GM12878 (cell line): ENCODE data around the gene OTULIN. TPM values are rescaled to one million over a fixed set of nuclear protein-coding genes. Genes with fewer than 3 reads are reported as not detected.

ENCODE experiments used
- ATAC-seq: fragments of 200-7000 bp; cut with Tn5 transposase; 3 replicates; pipeline ENCODE4 v1.9.1; 2020; ENCODE audit warnings: mild to moderate bottlenecking, moderate library complexity
- BruUV-seq: library from RNA; stranded (reverse); fragments of 400-500 nt; replicated peaks from 2 replicates; lab custom pipeline; 2021; lab: Mats Ljungman, UMichigan
- CTCF ChIA-PET: fragments of 300-600 bp; sonication (Branson Sonifier 250); formaldehyde crosslinking; extraction: SDS; loops from one replicate; lab custom pipeline; 2021; ENCODE audit warnings: inconsistent platforms; lab: Yijun Ruan, JAX
- POLR2A ChIA-PET: fragments of 350-600 bp; formaldehyde crosslinking; extraction: SDS; loops from one replicate; lab custom pipeline; 2021; ENCODE audit warnings: inconsistent platforms; lab: Charles Lee
- RAD21 ChIA-PET: fragments of 300-600 bp; sonication (Branson Sonifier 250); formaldehyde crosslinking; loops from one replicate; lab custom pipeline; 2023; ENCODE audit warnings: antibody characterized with exemption; ENCODE audit not compliant: unreplicated experiment; lab: Charles Lee
- SMC1A ChIA-PET: fragments of 300-600 bp; sonication (Branson Sonifier 250); formaldehyde crosslinking; loops from one replicate; lab custom pipeline; 2023; ENCODE audit not compliant: unreplicated experiment, uncharacterized antibody; lab: Charles Lee
- DNase-seq: peaks from one replicate; pipeline ENCODE4 v3.0.0-alpha.2; 2011; ENCODE audit warnings: low read depth, low spot score
- FAIRE-seq: peaks from 3 replicates; lab custom pipeline; 2011; peaks lifted over from hg19 to GRCh38; lab: Jason Lieb, UNC
- H2AFZ ChIP-seq: 2 replicates; pipeline ENCODE4 v1.6.0; 2011; ENCODE audit warnings: low read depth, low read length, control low read depth; ENCODE audit not compliant: control insufficient read depth
- H3K27ac ChIP-seq: 2 replicates; pipeline ENCODE4 v1.5.1; 2011; ENCODE audit warnings: control low read depth; ENCODE audit not compliant: control insufficient read depth, insufficient read depth
- H3K27me3 ChIP-seq, 2 experiments: replicated peaks in 1 of 2; 2 replicates each; pipeline versions ENCODE4 v1.6.0 to v1.6.1; 2011; ENCODE audit warnings: low read length in 1 of 2; ENCODE audit not compliant: control insufficient read depth in 2 of 2, insufficient read depth in 2 of 2
- H3K36me3 ChIP-seq, 2 experiments: 2 replicates each; pipeline ENCODE4 v1.5.1; 2011; ENCODE audit warnings: low read length in 1 of 2; ENCODE audit not compliant: control insufficient read depth in 2 of 2, insufficient read depth in 2 of 2
- H3K4me1 ChIP-seq: 2 replicates; pipeline ENCODE4 v1.6.1; 2011; ENCODE audit warnings: mild to moderate bottlenecking, low read length, moderate library complexity, mixed read lengths; ENCODE audit not compliant: control insufficient read depth, insufficient read depth
- H3K4me2 ChIP-seq: 2 replicates; pipeline ENCODE4 v1.6.0; 2011; ENCODE audit warnings: control low read depth; ENCODE audit not compliant: control insufficient read depth, insufficient read depth
- H3K4me3 ChIP-seq: fragments of 200-600 bp; sonication (generic); 2 replicates; pipeline ENCODE4 v1.5.1; 2016
- H3K79me2 ChIP-seq: 2 replicates; pipeline ENCODE4 v1.6.0; 2011; ENCODE audit warnings: low read length; ENCODE audit not compliant: control insufficient read depth, insufficient read depth
- H3K9ac ChIP-seq: 2 replicates; pipeline ENCODE4 v1.8.0; 2011; ENCODE audit warnings: low read length, control low read depth, mixed read lengths; ENCODE audit not compliant: control insufficient read depth, insufficient read depth
- H3K9me3 ChIP-seq: replicated peaks from 3 replicates; pipeline ENCODE4 v1.5.1; 2011; ENCODE audit warnings: mild to moderate bottlenecking, low read length; ENCODE audit not compliant: control insufficient read depth, insufficient read depth
- H4K20me1 ChIP-seq: 2 replicates; pipeline ENCODE4 v1.6.0; 2011; ENCODE audit not compliant: control insufficient read depth, insufficient read depth
- ATF7 ChIP-seq: fragments of 450-650 bp; IDR thresholded peaks from 2 replicates; pipeline ENCODE4 v1.6.1; 2016; ENCODE audit warnings: low read depth, mild to moderate bottlenecking
- BMI1 ChIP-seq: fragments of 450-650 bp; IDR thresholded peaks from 2 replicates; pipeline ENCODE4 v1.6.1; 2016; ENCODE audit warnings: mild to moderate bottlenecking, moderate library complexity, borderline replicate concordance
- DPF2 ChIP-seq: fragments of 450-650 bp; IDR thresholded peaks from 2 replicates; pipeline ENCODE4 v1.6.1; 2017; ENCODE audit warnings: mild to moderate bottlenecking
- EP300 ChIP-seq, 2 experiments: fragments of 150-350 bp in 1 of 2; IDR thresholded peaks; 2 replicates each; pipeline ENCODE4 v1.6.1; 2011 to 2012; ENCODE audit warnings: low read depth in 2 of 2, low read length in 2 of 2, borderline replicate concordance in 1 of 2, improper control_type of control experiment in 1 of 2, inconsistent platforms in 1 of 2; ENCODE audit not compliant: control insufficient read depth in 1 of 2
- GABPA ChIP-seq: IDR thresholded peaks from 2 replicates; pipeline ENCODE4 v1.6.1; 2014; ENCODE audit warnings: antibody characterized with exemption, low read depth, mild to moderate bottlenecking, inconsistent platforms
- IKZF2 ChIP-seq, 2 experiments: fragments of 450-650 bp; IDR thresholded peaks; 2 replicates each; pipeline ENCODE4 v1.6.1; 2017; ENCODE audit warnings: mild to moderate bottlenecking in 2 of 2, moderate library complexity in 2 of 2
- IRF4 ChIP-seq: IDR thresholded peaks from 2 replicates; pipeline ENCODE4 v1.6.1; 2011; ENCODE audit warnings: low read depth, low read length
- MTA2 ChIP-seq: fragments of 450-650 bp; IDR thresholded peaks from 2 replicates; pipeline ENCODE4 v1.6.1; 2016; ENCODE audit warnings: low read depth, mild to moderate bottlenecking, moderate library complexity
- SP1 ChIP-seq: IDR thresholded peaks from one replicate; pipeline ENCODE4 v1.6.1; 2011; ENCODE audit warnings: low read depth, low read length
- TAF1 ChIP-seq: IDR thresholded peaks from 2 replicates; pipeline ENCODE4 v1.6.1; 2011; ENCODE audit warnings: mild to moderate bottlenecking, low read depth, low read length, borderline replicate concordance
- TCF3 ChIP-seq: IDR thresholded peaks from 2 replicates; pipeline ENCODE4 v1.6.1; 2012; ENCODE audit warnings: low read depth, mild to moderate bottlenecking, low read length, borderline replicate concordance; ENCODE audit not compliant: insufficient read depth
- ZNF384 ChIP-seq: IDR thresholded peaks from 2 replicates; pipeline ENCODE4 v1.6.1; 2012; ENCODE audit warnings: low read depth, mild to moderate bottlenecking, low read length, improper control_type of control experiment, borderline replicate concordance
- WGBS: methylation state at CpG from one replicate; pipeline ENCODE4 v1.1.6; 2016; ENCODE audit warnings: low lambda C conversion rate; ENCODE audit not compliant: insufficient replicate concordance, insufficient coverage; ENCODE audit errors: missing lambda C conversion rate; 5-methylcytosine and 5-hydroxymethylcytosine counted together
- in situ Hi-C: fragments of 300-500 bp; cut with MboI; formaldehyde crosslinking; loops from 9 replicates; pipeline ENCODE4 v1.14.3; 2018; ENCODE audit warnings: mixed read lengths
- intact Hi-C: fragments of 100-400 bp; cut with micrococcal nuclease; formaldehyde crosslinking; loops from one replicate; pipeline ENCODE4 v1.14.2; 2022; ENCODE audit not compliant: unreplicated experiment
- polyA plus RNA-seq, 11 experiments: library from polyadenylated mRNA; depleted of rRNA in 4 of 11; unstranded in 6 of 11; stranded (reverse) in 5 of 11; fragments of >200 nt; fragmentation: Nextera tagmentation in 4 of 11; fragmentation: Illumina TruSeq in 1 of 11; extraction: Ambion mirVana in 4 of 11; extraction: Trizol in 1 of 11; gene quantifications; 1 replicate in 1 of 11; 2 replicates in 10 of 11; pipeline versions ENCODE4 v1.2.1 to v1.2.3, GENCODE V29; 2011 to 2016; ENCODE audit warnings: inconsistent platforms in 2 of 11, missing spikeins in 2 of 11, low read depth in 1 of 11
- total RNA-seq, 4 experiments: library from RNA; depleted of rRNA in 3 of 4; stranded (reverse); fragments of >200 nt in 3 of 4; fragmentation: Illumina TruSeq in 1 of 4; extraction: Trizol in 1 of 4; gene quantifications; 2 replicates each; pipeline versions ENCODE4 v1.2.1 to v1.2.3, GENCODE V29; 2013 to 2021
- TF ChIP-seq, protein P1 (sequence below): fragments of 450-650 bp; formaldehyde crosslinking; IDR thresholded peaks from 2 replicates; pipeline ENCODE4 v1.4.0; 2020; ENCODE audit warnings: mild to moderate bottlenecking, moderate library complexity

The OTULIN gene
- total and polyA plus RNA-seq, 10 of the 15 experiments (the other 5 are each of a cell fraction or from before 2014, with no cell fraction given): 6.6 to 70.5 (median 28.7) TPM

GRCh38 chr5:14644623-14645237 is 19.8 kb upstream of the OTULIN start:
- ChIA-PET RAD21 (interaction anchor here (0.8 to 1.2 kb wide), 2 partner anchors 10 to 368 kb away, joined by 3 to 5 read pairs; no protein-coding TSS in a partner anchor), CTCF (interaction anchor here (1.1 to 1.5 kb wide), 2 partner anchors 10 to 293 kb away, joined by 5 read pairs; no protein-coding TSS in a partner anchor), POLR2A (interaction anchor here (0.6 kb wide), 1 partner anchor 11 kb away, joined by 3 read pairs; no protein-coding TSS in a partner anchor), SMC1A (interaction anchor here (0.6 to 1.5 kb wide), 6 partner anchors 8 to 193 kb away, joined by 3 to 6 read pairs (median 4); no protein-coding TSS in a partner anchor)
- Histone ChIP-seq H3K9me3 (no peaks in the 10 kb centered on the region), H4K20me1 (no peaks in the 10 kb centered on the region), H3K4me2 (no peak overlapping the region), H2AFZ (no peak overlapping the region), H3K4me1 (no peaks in the 10 kb centered on the region), H3K27ac (no peak overlapping the region), H3K4me3 (no peak overlapping the region), H3K79me2 (no peaks in the 10 kb centered on the region), H3K27me3 (no peaks in the 10 kb centered on the region), H3K9ac (no peak overlapping the region), H3K36me3 (no peaks in the 10 kb centered on the region)
- no peak for DNase-seq
- in situ Hi-C loops (loop anchor here (5.0 to 10.0 kb wide), 3 partner anchors 250 to 657 kb away; no protein-coding TSS in a partner anchor), intact Hi-C loops (loop anchor here (5.0 kb wide), 1 partner anchor 132 kb away; no protein-coding TSS in a partner anchor)
- TF ChIP-seq MTA2: no peak
- no peak for TF ChIP-seq EP300 (IDR thresholded peaks at IDR 0.05; ENCODE audit: borderline replicate concordance in 1 of 2, control insufficient read depth in 1 of 2, low read depth in 2 of 2, low read length in 2 of 2)
- TF ChIP-seq DPF2: no peak
- no peak for TF ChIP-seq SP1
- FAIRE-seq: no peak
- ATAC-seq: no peak
- 29% methylated on average over 1 of the region's 1 CpG for WGBS
- BruUV-seq: no TSS peak

DNA sequence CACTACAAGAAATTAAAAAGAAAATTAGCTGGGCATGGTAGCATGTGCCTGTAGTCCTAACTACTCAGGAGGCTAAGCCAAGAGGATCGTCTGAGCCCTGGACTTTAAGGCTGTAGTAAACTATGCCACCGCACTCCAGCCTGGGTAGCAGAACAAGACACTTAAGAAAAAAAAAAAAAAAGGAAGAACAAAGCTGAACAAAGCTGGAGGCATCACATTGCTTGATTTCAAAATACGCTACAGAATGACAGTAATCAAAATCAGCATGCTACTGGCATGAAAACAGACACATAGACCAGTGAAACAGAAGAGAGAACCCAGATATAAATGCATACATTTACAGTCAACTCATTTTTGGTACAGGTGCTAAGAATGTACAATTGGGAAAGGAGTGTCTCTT is 14.5 kb upstream of the OTULIN start:
- Histone ChIP-seq H3K4me2 (no peak overlapping the region), H3K27ac (no peak overlapping the region), H3K9me3 (no peaks in the 10 kb centered on the region), H3K36me3 (no peaks in the 10 kb centered on the region), H3K4me3 (no peak overlapping the region), H4K20me1 (no peaks in the 10 kb centered on the region), H3K4me1 (no peaks in the 10 kb centered on the region), H3K27me3 (no peaks in the 10 kb centered on the region), H3K9ac (no peak overlapping the region), H3K79me2 (no peaks in the 10 kb centered on the region), H2AFZ (no peak overlapping the region)
- intact Hi-C loops (no loop called here), in situ Hi-C loops (loop anchor here (25.0 kb wide), 1 partner anchor 488 kb away; no protein-coding TSS in a partner anchor)
- ChIA-PET CTCF (interaction anchor here (1.1 to 4.3 kb wide), 9 partner anchors 34 to 673 kb away, joined by 3 to 59 read pairs (median 14); no protein-coding TSS in a partner anchor), SMC1A (interaction anchor here (0.6 to 3.1 kb wide), 9 partner anchors 33 to 662 kb away, joined by 3 to 23 read pairs (median 6); no protein-coding TSS in a partner anchor), RAD21 (interaction anchor here (0.7 to 1.0 kb wide), 3 partner anchors 21 to 658 kb away, joined by 3 to 4 read pairs (median 3); no protein-coding TSS in a partner anchor), POLR2A (no interaction called here)
- no peak for DNase-seq
- no peak for ATAC-seq
- no TSS peak for BruUV-seq
- no peak for FAIRE-seq
- WGBS: 89% methylated on average over 3 of the region's 3 CpGs
- no peak for TF ChIP-seq IRF4
- TF ChIP-seq ATF7: no peak
- TF ChIP-seq, protein P1, sequence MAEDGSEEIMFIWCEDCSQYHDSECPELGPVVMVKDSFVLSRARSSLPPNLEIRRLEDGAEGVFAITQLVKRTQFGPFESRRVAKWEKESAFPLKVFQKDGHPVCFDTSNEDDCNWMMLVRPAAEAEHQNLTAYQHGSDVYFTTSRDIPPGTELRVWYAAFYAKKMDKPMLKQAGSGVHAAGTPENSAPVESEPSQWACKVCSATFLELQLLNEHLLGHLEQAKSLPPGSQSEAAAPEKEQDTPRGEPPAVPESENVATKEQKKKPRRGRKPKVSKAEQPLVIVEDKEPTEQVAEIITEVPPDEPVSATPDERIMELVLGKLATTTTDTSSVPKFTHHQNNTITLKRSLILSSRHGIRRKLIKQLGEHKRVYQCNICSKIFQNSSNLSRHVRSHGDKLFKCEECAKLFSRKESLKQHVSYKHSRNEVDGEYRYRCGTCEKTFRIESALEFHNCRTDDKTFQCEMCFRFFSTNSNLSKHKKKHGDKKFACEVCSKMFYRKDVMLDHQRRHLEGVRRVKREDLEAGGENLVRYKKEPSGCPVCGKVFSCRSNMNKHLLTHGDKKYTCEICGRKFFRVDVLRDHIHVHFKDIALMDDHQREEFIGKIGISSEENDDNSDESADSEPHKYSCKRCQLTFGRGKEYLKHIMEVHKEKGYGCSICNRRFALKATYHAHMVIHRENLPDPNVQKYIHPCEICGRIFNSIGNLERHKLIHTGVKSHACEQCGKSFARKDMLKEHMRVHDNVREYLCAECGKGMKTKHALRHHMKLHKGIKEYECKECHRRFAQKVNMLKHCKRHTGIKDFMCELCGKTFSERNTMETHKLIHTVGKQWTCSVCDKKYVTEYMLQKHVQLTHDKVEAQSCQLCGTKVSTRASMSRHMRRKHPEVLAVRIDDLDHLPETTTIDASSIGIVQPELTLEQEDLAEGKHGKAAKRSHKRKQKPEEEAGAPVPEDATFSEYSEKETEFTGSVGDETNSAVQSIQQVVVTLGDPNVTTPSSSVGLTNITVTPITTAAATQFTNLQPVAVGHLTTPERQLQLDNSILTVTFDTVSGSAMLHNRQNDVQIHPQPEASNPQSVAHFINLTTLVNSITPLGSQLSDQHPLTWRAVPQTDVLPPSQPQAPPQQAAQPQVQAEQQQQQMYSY (CRISPR knock-in tag): no peak
- no peak for TF ChIP-seq BMI1
- no peak for TF ChIP-seq IKZF2 (IDR thresholded peaks at IDR 0.05)
- TF ChIP-seq GABPA: no peak
- TF ChIP-seq TCF3: no peak
- TF ChIP-seq ZNF384: no peak
- TF ChIP-seq TAF1: no peak
